Naive thymus-derived CD4-positive, alpha-beta T cell (primary cell): ENCODE data around the gene HIC1. TPM values are rescaled to one million over a fixed set of nuclear protein-coding genes. Genes with fewer than 3 reads are reported as not detected.

ENCODE experiments used
- ATAC-seq: fragments of 150-1000 bp; cut with Tn5 transposase; 2 replicates; pipeline ENCODE4 v1.10.0; 2021; ENCODE audit warnings: mild to moderate bottlenecking, moderate library complexity
- CTCF ChIA-PET: fragments of 350-600 bp; sonication (Branson Sonifier 250); formaldehyde crosslinking; loops from one replicate; lab custom pipeline; 2021; ENCODE audit warnings: antibody characterized with exemption; lab: Charles Lee
- POLR2A ChIA-PET: fragments of 350-600 bp; sonication (Branson Sonifier 250); formaldehyde crosslinking; loops from one replicate; lab custom pipeline; 2021; ENCODE audit warnings: antibody characterized with exemption, inconsistent platforms; lab: Charles Lee
- DNase-seq, 9 donors: peaks; one replicate each; pipeline versions ENCODE4 v3.0.0 to v3.0.0-alpha.2; 2020 to 2022; ENCODE audit warnings: mixed read lengths in 1 of 9
- H3K27ac ChIP-seq: one replicate; pipeline ENCODE4 v1.7.0; 2013; ENCODE audit warnings: mild to moderate bottlenecking, low read depth, low read length, moderate library complexity
- H3K27me3 ChIP-seq, 2 donors: one replicate each; pipeline ENCODE4 v1.7.0; 2013; ENCODE audit warnings: low read length in 2 of 2, mild to moderate bottlenecking in 2 of 2, moderate library complexity in 2 of 2; ENCODE audit not compliant: control insufficient read depth in 2 of 2, insufficient read depth in 2 of 2
- H3K36me3 ChIP-seq, 3 experiments: 1 replicate in 2 of 3; 2 replicates in 1 of 3; pipeline ENCODE4 v1.7.0; 2013; ENCODE audit warnings: low read length in 3 of 3, mild to moderate bottlenecking in 3 of 3, moderate library complexity in 1 of 3; ENCODE audit not compliant: insufficient read depth in 3 of 3, control insufficient read depth in 2 of 3
- H3K4me1 ChIP-seq, 2 donors: one replicate each; pipeline ENCODE4 v1.7.0; 2013; ENCODE audit warnings: low read length in 2 of 2, mild to moderate bottlenecking in 2 of 2, moderate library complexity in 1 of 2; ENCODE audit not compliant: control insufficient read depth in 2 of 2, insufficient read depth in 2 of 2
- H3K4me3 ChIP-seq: 2 replicates; pipeline ENCODE4 v1.7.0; 2013; ENCODE audit warnings: mild to moderate bottlenecking, low read length
- H3K9me3 ChIP-seq, 3 experiments: 1 replicate in 2 of 3; 2 replicates in 1 of 3; pipeline ENCODE4 v1.7.0; 2013; ENCODE audit warnings: low read length in 3 of 3; ENCODE audit not compliant: control insufficient read depth in 2 of 3
- H3K27ac Mint-ChIP-seq, 9 donors: one replicate each; pipeline ENCODE4 v1.8.0; 2020 to 2022; ENCODE audit warnings: mixed read lengths in 9 of 9, mild to moderate bottlenecking in 8 of 9, moderate library complexity in 5 of 9, inconsistent platforms in 2 of 9
- H3K27me3 Mint-ChIP-seq, 5 donors: one replicate each; pipeline ENCODE4 v1.8.0; 2021 to 2022; ENCODE audit warnings: mixed read lengths in 5 of 5, mild to moderate bottlenecking in 1 of 5
- H3K36me3 Mint-ChIP-seq, 5 donors: one replicate each; pipeline ENCODE4 v1.8.0; 2020 to 2022; ENCODE audit warnings: mixed read lengths in 5 of 5, mild to moderate bottlenecking in 3 of 5, inconsistent platforms in 1 of 5
- H3K4me1 Mint-ChIP-seq, 7 donors: one replicate each; pipeline ENCODE4 v1.8.0; 2020 to 2022; ENCODE audit warnings: mixed read lengths in 7 of 7, mild to moderate bottlenecking in 3 of 7, inconsistent platforms in 1 of 7
- H3K4me3 Mint-ChIP-seq, 10 donors: one replicate each; pipeline ENCODE4 v1.8.0; 2020 to 2022; ENCODE audit warnings: mild to moderate bottlenecking in 10 of 10, mixed read lengths in 10 of 10, moderate library complexity in 6 of 10, inconsistent platforms in 2 of 10
- H3K9me3 Mint-ChIP-seq, 11 donors: one replicate each; pipeline ENCODE4 v1.8.0; 2020 to 2022; ENCODE audit warnings: mixed read lengths in 11 of 11, mild to moderate bottlenecking in 4 of 11, inconsistent platforms in 1 of 11, moderate library complexity in 1 of 11
- intact Hi-C, 2 donors: fragments of 100-400 bp; cut with micrococcal nuclease; formaldehyde crosslinking; loops; one replicate each; pipeline ENCODE4 v1.15.1; 2023
- polyA plus RNA-seq, 2 donors: library from polyadenylated mRNA; unstranded; fragments of 300-500 nt; fragmentation: Illumina TruSeq; gene quantifications; one replicate each; pipeline ENCODE4 v1.2.3, GENCODE V29; 2021
- total RNA-seq, 6 experiments: library from RNA in 5 of 6; stranded (reverse) in 5 of 6; gene quantifications; 1 replicate in 5 of 6; 2 replicates in 1 of 6; pipeline ENCODE4 v1.2.3 and lab custom pipeline; 2021 to 2026

HIC1 gene
- total and polyA plus RNA-seq, 7 experiments from 2014 or later, result 0.56 to 128 (median 1.7) TPM

GRCh38 chr17:2059547-2060384 is 4.9 kb downstream of the HIC1 start:
- Histone ChIP-seq H3K27ac (no peak overlapping the region), H3K36me3 (peaks cover 0 to 45% (median 0%) of the 10 kb centered on the region in 3 experiments), H3K27me3 (no peaks in the 10 kb centered on the region), H3K9me3 (no peaks in the 10 kb centered on the region), H3K4me3 (no peak overlapping the region), H3K4me1 (peaks cover 5 to 14% of the 10 kb centered on the region in 2 donors)
- DNase-seq (no peak), ATAC-seq (no peak)
- ChIA-PET POLR2A (interaction anchor here (0.6 kb wide), 1 partner anchor 148 kb away, joined by 3 read pairs; no protein-coding TSS in a partner anchor), CTCF (interaction anchor here (3.6 to 4.4 kb wide), 2 partner anchors 185 to 224 kb away, joined by 19 to 31 read pairs; no protein-coding TSS in a partner anchor)
- peaks cover 0 to 10% (median 5%) of the 10 kb centered on the region in 5 donors for H3K27me3 Mint-ChIP-seq
- H3K4me1 Mint-ChIP-seq, result peaks cover 0 to 47% (median 6%) of the 10 kb centered on the region in 7 donors
- peak overlapping the region in 6 of 10 donors; percentile 10 to 81 (median 40) for H3K4me3 Mint-ChIP-seq
- intact Hi-C loops, result loop anchor here in 1 of 2 donors (5.0 kb wide), 1 partner anchor 113 kb away; no protein-coding TSS in a partner anchor
- H3K36me3 Mint-ChIP-seq, result peaks cover 5 to 43% (median 34%) of the 10 kb centered on the region in 5 donors
- H3K27ac Mint-ChIP-seq, result peak overlapping the region in 3 of 9 donors; percentile 34 to 85 (median 52)
- H3K9me3 Mint-ChIP-seq, result no peaks in the 10 kb centered on the region

GRCh38 chr17:2060385-2060658 is 5.4 kb downstream of the HIC1 start:
- H3K4me3 ChIP-seq, result no peak overlapping the region
- ATAC-seq (no peak), DNase-seq (no peak)
- peaks cover 5 to 46% (median 36%) of the 10 kb centered on the region in 5 donors for H3K36me3 Mint-ChIP-seq
- H3K4me3 Mint-ChIP-seq, result peak overlapping the region in 1 of 10 donors; percentile 79
- H3K4me1 Mint-ChIP-seq, result peaks cover 0 to 51% (median 6%) of the 10 kb centered on the region in 7 donors
- ChIA-PET CTCF (interaction anchor here (3.6 to 4.4 kb wide), 2 partner anchors 184 to 223 kb away, joined by 19 to 31 read pairs; no protein-coding TSS in a partner anchor), POLR2A (interaction anchor here (0.6 kb wide), 1 partner anchor 147 kb away, joined by 3 read pairs; no protein-coding TSS in a partner anchor)
- H3K4me1 ChIP-seq, result peaks cover 5 to 14% of the 10 kb centered on the region in 2 donors
- H3K27me3 Mint-ChIP-seq, result peaks cover 0 to 10% (median 5%) of the 10 kb centered on the region in 5 donors
- no peaks in the 10 kb centered on the region for H3K9me3 ChIP-seq
- H3K27ac ChIP-seq, result no peak overlapping the region
- no peaks in the 10 kb centered on the region for H3K9me3 Mint-ChIP-seq
- intact Hi-C loops, result loop anchor here in 1 of 2 donors (5.0 kb wide), 1 partner anchor 112 kb away; no protein-coding TSS in a partner anchor
- H3K27me3 ChIP-seq, result no peaks in the 10 kb centered on the region
- peaks cover 0 to 50% (median 0%) of the 10 kb centered on the region in 3 experiments for H3K36me3 ChIP-seq
- H3K27ac Mint-ChIP-seq, result peak overlapping the region in 1 of 9 donors; percentile 85

- Histone ChIP-seq H3K9me3 (no peaks in the 10 kb centered on the region), H3K27ac (no peak overlapping the region), H3K4me3 (no peak overlapping the region), H3K36me3 (peaks cover 0 to 56% (median 3%) of the 10 kb centered on the region in 3 experiments), H3K4me1 (peaks cover 5 to 14% of the 10 kb centered on the region in 2 donors), H3K27me3 (no peaks in the 10 kb centered on the region)
- Mint-ChIP-seq H3K9me3 (no peaks in the 10 kb centered on the region), H3K36me3 (peaks cover 5 to 52% (median 41%) of the 10 kb centered on the region in 5 donors), H3K27me3 (peaks cover 0 to 10% (median 5%) of the 10 kb centered on the region in 5 donors), H3K4me3 (peak overlapping the region in 1 of 10 donors; percentile 79), H3K27ac (peak overlapping the region in 1 of 9 donors; percentile 85), H3K4me1 (peaks cover 0 to 55% (median 6%) of the 10 kb centered on the region in 7 donors)
- intact Hi-C loops, result loop anchor here in 1 of 2 donors (5.0 kb wide), 1 partner anchor 111 kb away; no protein-coding TSS in a partner anchor
- CTCF ChIA-PET, result interaction anchor here (3.6 to 4.4 kb wide), 2 partner anchors 184 to 223 kb away, joined by 19 to 31 read pairs; no protein-coding TSS in a partner anchor
- DNase-seq, result no peak
- ATAC-seq, result no peak
- POLR2A ChIA-PET, result interaction anchor here (0.6 kb wide), 1 partner anchor 147 kb away, joined by 3 read pairs; no protein-coding TSS in a partner anchor
Measured at GRCh38 chr17:2060681-2061440, 6.0 kb downstream of the HIC1 start.

- Histone ChIP-seq H3K4me1 (peaks cover 1 to 9% of the 10 kb centered on the region in 2 donors), H3K27me3 (no peaks in the 10 kb centered on the region), H3K36me3 (peaks cover 0 to 62% (median 3%) of the 10 kb centered on the region in 3 experiments), H3K27ac (no peak overlapping the region), H3K4me3 (no peak overlapping the region), H3K9me3 (no peaks in the 10 kb centered on the region)
- peaks cover 5 to 58% (median 46%) of the 10 kb centered on the region in 5 donors for H3K36me3 Mint-ChIP-seq
- peaks cover 0 to 60% (median 6%) of the 10 kb centered on the region in 7 donors for H3K4me1 Mint-ChIP-seq
- peak overlapping the region in 1 of 10 donors; percentile 9 for H3K4me3 Mint-ChIP-seq
- intact Hi-C loops, result loop anchor here in 1 of 2 donors (5.0 kb wide), 1 partner anchor 111 kb away; no protein-coding TSS in a partner anchor
- H3K27me3 Mint-ChIP-seq, result peaks cover 3 to 10% (median 5%) of the 10 kb centered on the region in 5 donors
- ATAC-seq (no peak), DNase-seq (no peak)
- peak overlapping the region in 1 of 9 donors; percentile 42 for H3K27ac Mint-ChIP-seq
- CTCF ChIA-PET, result no interaction called here
- no peaks in the 10 kb centered on the region for H3K9me3 Mint-ChIP-seq
- POLR2A ChIA-PET, result no interaction called here
Measured at GRCh38 chr17:2061441-2061958, 6.6 kb downstream of the HIC1 start.

GRCh38 chr17:2062571-2063183 is 7.8 kb downstream of the HIC1 start:
- no peaks in the 10 kb centered on the region for H3K9me3 Mint-ChIP-seq
- intact Hi-C loops, result loop anchor here in 1 of 2 donors (5.0 kb wide), 1 partner anchor 110 kb away; no protein-coding TSS in a partner anchor
- H3K36me3 ChIP-seq, result peaks cover 0 to 74% (median 3%) of the 10 kb centered on the region in 3 experiments
- CTCF ChIA-PET, result no interaction called here
- no peak overlapping the region for H3K4me3 ChIP-seq
- H3K36me3 Mint-ChIP-seq, result peaks cover 5 to 67% (median 54%) of the 10 kb centered on the region in 5 donors
- no peaks in the 10 kb centered on the region for H3K27me3 ChIP-seq
- DNase-seq (no peak), ATAC-seq (no peak)
- no peaks in the 10 kb centered on the region for H3K9me3 ChIP-seq
- POLR2A ChIA-PET, result interaction anchor here (0.7 kb wide), 1 partner anchor 217 kb away, joined by 3 read pairs; no protein-coding TSS in a partner anchor
- H3K4me3 Mint-ChIP-seq, result peak overlapping the region in 1 of 10 donors; percentile 12
- peaks cover 4 to 8% of the 10 kb centered on the region in 2 donors for H3K4me1 ChIP-seq
- peaks cover 0 to 69% (median 6%) of the 10 kb centered on the region in 7 donors for H3K4me1 Mint-ChIP-seq
- H3K27ac Mint-ChIP-seq, result peak overlapping the region in 1 of 9 donors; percentile 73
- no peak overlapping the region for H3K27ac ChIP-seq
- peaks cover 3 to 10% (median 5%) of the 10 kb centered on the region in 5 donors for H3K27me3 Mint-ChIP-seq
